ENCODE measurements around the gene TRA2A.
"Not testable (repeated sequence)": the region's sequence is repeated elsewhere in the genome, so short reads cannot be mapped to it uniquely, and the experiment has no call there.

The TRA2A gene

DNA sequence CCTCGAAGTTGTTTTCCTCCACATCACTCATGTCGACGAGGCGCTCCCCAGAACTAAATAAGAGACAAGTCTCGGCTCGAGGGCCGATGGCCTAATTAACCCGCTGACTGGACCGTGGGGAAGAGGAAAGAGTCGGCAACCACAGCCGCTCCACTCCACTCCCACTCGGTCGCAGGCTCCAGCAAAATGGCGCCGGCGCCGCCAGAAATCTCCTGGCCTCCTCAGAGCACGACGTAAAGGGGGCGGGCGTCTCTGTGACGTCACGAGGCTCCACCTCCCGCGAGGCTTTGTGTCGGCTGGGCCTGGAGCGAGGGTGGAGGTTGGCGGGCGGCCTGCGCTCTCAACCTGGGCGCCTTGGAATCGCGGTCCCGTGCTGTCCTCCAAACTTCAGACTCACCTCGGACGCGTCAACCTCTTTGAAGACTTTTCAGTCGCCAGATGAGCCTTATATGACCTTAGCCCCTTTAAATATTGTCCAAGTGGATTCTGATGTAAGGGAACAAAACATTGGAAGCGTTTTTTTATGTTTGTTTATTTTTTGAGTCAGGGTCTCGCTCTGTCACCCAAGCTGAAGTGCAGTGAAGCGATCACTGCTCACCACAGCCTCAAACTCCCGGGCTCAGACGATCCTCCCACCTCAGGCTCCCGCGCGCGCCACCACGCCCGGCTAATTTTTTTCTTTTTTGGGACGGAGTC is at the start of gene TRA2A:
TRA2A (minus strand) TSS at position 188 of the 696 bp plus-strand sequence; CDS start at position 31, 157 bp downstream.
- peak; percentile 89 to 92 for DNase-seq (ENCODE audit: extremely low read depth in 1 of 2, low read depth in 1 of 2)

DNA sequence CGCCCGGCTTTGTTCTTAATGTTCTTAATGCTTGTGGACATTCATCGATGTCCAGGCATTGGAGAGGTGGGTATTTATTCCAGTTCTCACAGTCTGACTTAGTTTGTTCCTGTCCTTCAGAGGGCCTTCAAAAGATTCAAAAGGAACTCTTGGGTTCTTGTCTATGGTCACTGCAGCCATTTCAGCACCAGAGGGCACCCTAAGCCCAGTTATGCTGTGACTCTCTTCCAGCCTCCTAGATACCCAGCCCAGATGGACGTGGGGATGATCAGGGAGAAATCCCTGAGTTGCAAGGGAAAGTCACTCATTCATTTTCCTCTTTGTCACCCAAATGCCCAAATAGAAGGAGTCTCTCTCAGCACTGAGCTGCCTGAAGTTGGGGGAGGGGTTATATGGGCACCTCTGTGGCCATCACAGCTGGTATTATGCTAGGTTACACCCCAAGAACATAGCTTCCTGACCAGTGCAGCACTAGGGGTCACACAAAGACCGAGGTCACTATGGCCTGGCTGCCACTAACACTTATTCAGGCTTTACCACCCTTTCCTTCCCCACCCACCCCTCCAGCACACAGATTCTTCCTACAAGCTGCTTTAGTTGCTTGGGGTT is 38.9 kb upstream of the TRA2A start:
- peak; percentile 26 to 34 for DNase-seq (ENCODE audit: extremely low read depth in 1 of 2, low read depth in 1 of 2)

DNA sequence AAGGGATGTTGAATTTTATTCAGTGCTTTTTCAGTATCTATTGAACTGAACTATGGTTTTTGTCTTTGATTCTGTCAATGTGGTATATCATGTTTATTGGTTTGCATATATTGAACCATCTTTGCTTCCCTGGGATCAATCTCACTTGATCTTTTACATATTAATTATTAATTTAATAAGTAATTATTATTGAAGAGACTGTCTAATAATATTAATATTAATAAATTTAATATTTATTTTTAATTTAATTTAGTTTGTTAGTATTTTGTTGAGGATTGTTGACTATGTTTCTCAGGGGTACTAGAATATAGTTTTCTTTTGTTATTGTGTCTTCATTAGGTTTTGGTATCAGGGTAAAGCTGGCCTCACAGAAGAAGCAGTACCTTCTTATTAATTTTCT is 26.5 kb upstream of the TRA2A start:
- no peak for DNase-seq (ENCODE audit: extremely low read depth in 1 of 2, low read depth in 1 of 2)

DNA sequence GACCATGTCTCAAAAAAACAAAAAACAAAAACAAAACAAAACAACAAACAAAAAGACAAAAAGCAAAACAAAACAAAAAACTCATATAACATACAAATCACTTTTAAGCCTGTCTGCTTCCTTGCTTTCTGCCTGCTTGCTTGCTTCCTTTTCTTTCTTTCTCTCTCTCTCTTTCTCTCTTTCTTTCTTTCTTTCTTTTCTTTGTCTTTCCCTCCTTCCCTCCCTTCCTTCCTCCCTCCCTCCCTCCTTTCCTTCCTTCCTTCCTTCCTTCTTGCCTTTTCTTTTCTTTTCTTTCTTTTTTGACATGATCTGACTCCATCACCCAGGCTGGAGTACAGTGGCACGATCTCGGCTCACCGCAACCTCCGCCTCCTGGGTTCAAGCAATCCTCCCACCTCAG is 15.9 kb upstream of the TRA2A start:
- DNase-seq (ENCODE audit: extremely low read depth in 1 of 2, low read depth in 1 of 2), result no peak

DNA sequence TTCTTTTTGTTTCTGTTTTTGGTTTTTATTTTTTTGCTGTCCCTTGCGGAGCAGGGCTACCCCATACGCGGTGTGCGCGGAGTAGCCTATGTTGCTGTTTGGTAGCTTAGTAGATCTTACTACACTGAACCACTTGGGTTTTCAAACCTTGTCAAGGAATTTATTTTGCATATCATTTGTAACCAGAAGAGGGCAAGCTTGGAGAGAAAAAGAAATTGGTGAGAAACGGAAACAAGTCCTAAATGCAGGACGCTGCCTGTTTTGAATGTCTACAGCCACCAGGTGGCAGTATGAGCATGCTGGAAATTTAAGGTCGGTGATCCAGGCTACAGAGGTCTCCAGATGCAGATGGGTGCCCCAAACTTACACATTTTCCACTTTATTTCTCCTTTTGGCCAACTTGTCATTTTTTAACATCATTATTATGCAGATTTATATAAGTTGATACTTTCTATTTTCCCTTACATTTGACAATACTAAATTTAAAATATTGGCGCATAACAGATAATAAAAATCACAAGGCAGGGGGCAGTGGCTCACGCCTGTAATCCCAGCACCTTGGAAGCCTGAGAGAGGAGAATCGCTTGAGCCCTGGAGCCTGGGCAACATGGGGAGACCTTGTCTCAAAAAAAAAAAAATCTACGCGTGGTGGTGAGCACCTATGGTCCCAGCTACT is 15.3 kb upstream of the TRA2A start:
- DNase-seq (ENCODE audit: extremely low read depth in 1 of 2, low read depth in 1 of 2), result peak; percentile 37 to 47

DNA sequence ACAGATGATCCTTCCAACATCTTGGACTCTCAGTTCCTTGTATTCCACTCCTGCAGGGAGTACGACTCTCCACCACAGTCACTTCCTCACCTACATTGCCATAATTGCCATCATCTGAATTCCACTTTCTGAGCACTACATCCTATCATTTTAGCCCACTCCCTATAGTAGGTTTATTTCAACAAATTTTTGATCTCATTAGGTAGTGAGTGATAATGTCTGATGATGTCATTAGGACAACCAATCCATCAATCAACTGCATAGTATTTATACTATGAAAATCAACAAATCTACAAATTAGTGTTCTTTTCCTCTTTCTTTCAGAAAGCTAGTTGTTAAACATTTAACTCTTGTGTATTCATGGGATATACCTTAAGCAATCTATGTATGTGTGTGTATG is 13.7 kb upstream of the TRA2A start:
- no peak for DNase-seq (ENCODE audit: extremely low read depth in 1 of 2, low read depth in 1 of 2)

DNA sequence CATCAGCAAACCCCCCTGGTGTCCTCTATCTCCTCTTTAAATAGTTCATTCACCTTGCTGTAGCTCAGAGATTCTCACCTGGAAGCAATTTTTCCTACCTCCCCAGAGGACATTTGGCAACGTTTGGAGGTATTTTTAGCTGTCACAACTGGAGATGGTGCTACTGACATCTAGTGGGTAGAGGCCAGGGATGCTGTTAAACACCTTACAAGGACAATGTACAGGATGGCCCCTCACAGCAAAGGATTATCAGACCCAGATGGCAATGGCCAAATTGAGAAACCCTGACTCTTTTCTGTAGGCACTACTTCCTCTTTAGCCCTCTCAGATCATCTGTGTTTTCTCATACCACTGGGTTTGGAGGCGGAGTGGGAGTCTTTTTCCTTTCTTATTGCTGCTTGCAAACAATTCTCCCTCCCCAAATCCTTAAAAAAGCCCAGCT is 13.2 kb upstream of the TRA2A start:
- DNase-seq (ENCODE audit: extremely low read depth in 1 of 2, low read depth in 1 of 2), result no peak

DNA sequence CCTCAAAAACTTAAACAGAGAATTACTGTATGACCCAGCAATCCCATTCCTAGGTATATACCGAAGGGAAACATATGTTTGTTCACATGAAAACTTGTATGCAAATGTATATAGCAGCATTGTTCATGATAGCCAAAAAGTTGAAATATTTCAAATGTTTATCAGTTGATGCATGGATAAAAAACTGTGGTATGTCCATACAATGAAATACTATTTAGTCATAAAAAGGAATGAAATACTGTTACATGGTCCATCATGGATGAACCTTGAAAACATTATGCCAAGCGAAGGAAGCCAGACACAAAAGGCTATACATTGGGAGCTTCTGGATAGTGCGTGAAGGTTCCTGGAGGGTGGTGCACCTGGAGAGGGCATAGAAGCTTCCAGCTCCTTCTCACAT is 11.0 kb upstream of the TRA2A start:
- DNase-seq (ENCODE audit: extremely low read depth in 1 of 2, low read depth in 1 of 2), result no peak

DNA sequence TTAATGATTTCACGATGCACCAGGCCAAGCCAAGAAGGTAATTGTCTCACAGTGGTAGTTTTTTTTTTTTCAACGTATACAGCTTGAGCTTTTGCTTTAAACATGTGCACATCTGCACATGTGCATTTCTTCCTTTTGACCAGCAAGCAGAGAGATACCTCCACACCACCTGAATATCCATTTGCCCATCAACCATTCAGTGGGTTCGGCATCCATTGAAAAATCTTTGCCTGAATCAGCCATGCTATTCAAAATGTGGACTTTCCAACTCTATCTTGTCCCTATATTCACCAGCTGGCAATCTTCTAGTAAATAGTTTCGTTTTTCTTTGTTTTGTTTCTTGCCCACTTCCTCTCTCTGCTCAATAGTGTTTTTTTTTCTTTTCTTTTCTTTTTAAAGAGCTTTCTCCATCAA is 7.7 kb upstream of the TRA2A start:
- DNase-seq (ENCODE audit: extremely low read depth in 1 of 2, low read depth in 1 of 2), result no peak

DNA sequence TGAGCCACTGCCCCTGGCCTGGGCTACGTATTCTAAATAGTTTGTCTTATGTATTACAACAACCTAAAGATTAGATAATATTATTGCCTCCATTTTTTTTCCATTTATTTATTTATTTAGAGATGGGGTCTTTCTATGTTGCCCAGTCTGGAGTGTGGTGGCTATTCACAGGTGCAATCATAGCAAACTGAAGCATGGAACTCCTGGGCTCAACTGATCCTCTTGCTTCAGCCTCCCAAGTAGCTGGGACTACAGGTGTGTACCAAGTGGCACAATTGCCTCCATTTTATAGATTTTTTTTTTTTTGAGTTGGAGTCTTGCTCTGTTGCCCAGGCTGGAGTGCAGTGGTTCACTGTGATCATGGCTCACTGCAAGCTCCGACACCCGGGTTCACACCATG is 6.5 kb upstream of the TRA2A start:
- no peak for DNase-seq (ENCODE audit: extremely low read depth in 1 of 2, low read depth in 1 of 2)

DNA sequence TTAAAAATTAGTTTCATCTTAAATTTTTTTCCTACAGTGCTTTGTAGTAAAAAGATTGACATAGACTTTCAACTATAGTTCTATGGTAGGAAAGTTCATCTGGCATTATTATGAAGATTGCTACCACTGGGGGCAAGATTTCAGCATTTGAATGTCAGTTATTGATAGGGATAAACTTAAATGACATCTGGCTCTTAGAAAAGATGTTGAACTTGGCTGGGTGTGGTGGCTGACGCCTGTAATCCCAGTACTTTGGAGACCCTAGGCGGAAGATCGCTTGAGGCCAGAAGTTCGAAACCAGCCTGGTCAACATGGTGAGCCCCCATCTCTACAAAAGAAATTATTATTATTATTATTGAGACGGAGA is 1.4 kb upstream of the TRA2A start:
- DNase-seq (ENCODE audit: extremely low read depth in 1 of 2, low read depth in 1 of 2), result no peak

DNA sequence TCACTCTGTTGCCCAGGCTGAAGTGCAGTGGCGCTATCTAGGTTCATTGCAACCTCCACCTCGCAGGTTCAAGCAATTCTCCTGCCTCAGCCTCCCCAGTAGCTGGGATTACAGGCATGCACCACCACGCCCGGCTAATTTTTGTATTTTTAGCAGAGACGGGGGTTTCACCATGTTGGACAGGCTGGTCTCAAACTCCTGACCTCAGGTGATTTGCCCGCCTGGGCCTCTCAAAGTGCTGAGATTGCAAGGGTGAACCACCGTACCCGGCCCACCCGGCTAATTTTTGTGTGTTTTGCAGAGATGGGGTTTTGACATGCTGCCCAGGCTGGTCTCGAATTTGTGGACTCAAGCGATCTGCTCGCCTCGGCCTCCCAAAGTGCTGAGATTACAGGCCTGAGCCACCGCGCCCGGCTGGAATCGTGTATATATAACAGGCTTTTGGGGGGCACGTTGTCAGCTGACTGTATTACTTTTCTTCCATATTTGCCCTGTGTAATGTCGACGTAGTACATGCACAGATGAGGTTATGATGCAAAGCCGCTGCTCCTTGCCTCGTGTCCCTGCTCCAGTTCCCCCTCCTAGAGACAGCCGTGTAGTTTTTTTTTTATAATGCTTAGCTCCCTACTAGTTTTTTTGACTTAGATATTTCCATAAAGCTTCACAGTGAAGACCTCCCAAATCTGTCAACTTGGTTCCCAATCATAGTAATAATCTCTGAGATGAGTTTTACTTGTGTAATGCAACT is 883 bp upstream of the TRA2A start:
- no peak for DNase-seq (ENCODE audit: extremely low read depth in 1 of 2, low read depth in 1 of 2)

DNA sequence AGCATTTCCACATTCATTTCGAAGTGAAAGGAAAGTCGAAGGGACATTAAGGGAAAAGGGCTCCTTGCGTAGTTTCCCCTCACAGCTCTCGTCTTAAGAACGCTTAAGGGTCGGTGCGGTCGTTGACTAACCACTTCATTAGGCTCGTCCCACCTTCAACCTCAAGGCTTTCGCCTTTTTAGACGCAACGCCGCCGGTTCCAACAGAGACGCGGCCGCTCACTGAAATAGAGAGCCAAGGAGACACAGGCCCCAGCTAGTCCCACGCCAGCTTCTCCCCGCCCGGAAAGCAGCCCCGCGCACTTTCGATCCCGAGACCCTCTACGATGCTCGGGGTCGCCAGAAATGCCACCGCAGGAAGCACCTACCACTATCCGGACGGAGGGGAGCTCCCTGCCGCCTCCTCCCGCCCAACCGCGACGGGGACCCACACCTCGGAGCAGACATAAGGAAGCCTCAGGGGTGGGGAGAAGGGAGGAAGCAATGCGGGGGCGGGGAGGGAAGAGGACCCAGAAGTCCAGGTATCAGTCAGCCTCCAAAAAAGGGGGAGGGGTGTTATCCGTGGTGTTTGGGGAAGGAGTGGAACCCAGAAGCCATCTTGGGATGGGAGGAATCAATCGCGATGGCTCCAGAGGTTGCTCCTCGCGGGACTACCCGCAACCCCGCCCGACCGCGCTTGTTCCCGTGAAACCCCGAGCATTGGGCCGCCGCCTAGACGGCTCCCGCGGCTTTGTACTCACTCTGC is 559 bp downstream of the TRA2A start:
- peak; percentile 38 to 39 for DNase-seq (ENCODE audit: extremely low read depth in 1 of 2, low read depth in 1 of 2)

DNA sequence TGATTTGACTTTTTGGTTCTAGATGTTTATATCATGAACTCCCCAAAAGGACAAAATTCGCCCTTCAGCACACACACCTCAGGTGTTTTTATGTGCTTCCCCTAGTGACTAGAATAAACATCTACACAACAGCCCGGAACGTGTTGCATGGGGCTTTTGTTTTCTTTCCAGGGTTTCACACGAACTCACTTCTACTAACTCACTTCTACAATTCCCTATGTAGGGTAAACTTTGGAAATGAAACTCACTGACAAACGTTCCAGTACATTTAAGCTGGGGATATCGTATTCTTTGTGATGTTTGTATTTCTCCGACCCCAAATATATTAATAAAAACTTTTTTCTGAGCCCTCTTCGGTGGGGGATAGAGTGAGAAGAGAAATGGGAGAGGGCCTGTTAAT is 1.4 kb downstream of the TRA2A start:
- no peak for DNase-seq (ENCODE audit: extremely low read depth in 1 of 2, low read depth in 1 of 2)

DNA sequence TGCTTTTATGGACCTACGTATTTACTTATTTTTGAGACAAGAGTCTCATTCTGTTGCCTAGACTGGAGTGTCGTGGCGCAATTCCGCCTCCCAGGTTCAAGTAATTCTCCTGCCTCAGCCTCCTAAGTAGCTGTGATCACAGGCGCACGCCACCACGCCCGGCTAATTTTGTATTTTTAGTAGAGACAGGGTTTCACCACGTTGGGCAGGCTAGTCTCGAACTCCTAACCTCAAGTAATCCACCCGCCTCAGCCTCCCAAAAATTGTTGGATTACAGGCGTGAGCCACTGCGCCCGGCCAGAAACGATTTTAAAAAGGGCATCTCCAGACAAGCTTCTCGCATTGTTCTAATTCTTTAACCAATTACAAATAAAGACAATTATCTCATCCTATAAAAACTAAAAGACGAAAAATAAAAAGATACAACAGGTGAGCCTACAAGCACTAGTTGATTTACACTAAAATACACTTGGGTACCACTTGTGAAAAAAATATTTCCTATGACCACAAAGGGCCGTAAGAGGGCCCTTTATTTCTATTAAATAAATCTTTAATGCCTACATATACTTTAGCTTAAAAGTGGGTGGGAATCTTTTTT is 2.4 kb downstream of the TRA2A start:
- no peak for DNase-seq (ENCODE audit: extremely low read depth in 1 of 2, low read depth in 1 of 2)

DNA sequence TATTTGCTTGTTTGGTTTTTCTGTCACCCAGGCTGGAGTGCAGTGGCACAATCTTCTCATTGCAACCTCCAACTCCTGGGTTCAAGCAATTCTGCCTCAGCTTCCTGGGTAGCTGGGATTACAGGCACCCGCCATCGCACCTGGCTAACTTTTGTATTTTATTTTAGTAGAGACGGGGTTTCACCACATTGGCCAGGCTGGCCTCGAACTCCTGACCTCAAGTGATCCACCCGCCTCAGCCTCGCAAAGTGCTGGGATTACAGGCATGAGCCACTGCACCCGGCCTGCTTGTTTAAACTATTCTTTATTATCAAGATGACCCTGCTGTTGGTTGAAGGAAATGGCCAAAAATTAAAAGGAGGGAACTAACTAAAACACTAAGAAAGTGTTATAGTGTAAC is 6.2 kb downstream of the TRA2A start:
- not testable (repeated sequence) for DNase-seq (ENCODE audit: extremely low read depth in 1 of 2, low read depth in 1 of 2)

DNA sequence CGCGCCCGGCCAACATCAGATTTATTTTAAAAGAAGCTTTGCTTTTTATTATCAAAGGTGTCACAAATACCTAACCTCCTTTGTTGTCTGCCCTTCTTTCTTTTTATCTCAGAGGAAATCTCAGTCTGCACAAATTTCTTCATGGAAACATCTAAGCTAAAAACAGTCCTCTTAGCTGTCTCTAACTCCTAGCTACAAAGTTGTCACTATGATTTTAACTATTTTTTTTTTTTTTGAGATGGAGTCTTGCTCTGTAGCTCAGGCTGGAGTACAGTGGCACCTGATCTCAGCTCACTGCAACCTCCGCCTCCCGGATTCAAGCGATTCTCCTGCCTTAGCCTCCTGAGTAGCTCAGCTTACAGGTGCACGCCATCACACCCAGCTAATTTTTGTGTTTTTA is 7.3 kb downstream of the TRA2A start:
- DNase-seq (ENCODE audit: extremely low read depth in 1 of 2, low read depth in 1 of 2), result no peak

DNA sequence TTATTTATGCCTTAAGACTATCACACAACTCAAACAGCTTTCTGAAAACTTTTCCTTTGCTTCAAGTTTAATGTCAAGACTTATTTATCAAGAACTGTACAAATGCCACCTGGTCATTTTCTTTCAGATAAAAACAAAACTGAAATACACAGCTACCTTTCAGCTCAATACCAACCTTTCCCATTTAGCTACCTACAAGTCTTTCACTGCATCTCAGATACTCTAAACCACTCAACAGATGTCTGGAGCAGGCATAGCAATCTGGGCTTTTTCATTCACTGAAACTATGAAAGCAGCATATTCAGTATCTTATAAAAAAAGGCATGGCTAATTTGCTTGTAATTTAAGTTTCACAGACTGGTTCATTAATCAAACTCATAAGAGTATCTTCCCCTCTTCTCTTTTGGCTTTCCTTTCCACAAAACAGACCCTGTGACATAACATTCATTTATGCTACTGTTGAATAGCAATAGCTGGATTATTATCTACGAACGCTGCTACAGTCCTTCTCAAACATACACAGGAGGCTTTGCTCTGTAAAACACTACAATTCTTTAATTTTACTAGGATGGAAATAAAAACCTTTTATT is 8.2 kb downstream of the TRA2A start:
- DNase-seq (ENCODE audit: extremely low read depth in 1 of 2, low read depth in 1 of 2), result no peak

DNA sequence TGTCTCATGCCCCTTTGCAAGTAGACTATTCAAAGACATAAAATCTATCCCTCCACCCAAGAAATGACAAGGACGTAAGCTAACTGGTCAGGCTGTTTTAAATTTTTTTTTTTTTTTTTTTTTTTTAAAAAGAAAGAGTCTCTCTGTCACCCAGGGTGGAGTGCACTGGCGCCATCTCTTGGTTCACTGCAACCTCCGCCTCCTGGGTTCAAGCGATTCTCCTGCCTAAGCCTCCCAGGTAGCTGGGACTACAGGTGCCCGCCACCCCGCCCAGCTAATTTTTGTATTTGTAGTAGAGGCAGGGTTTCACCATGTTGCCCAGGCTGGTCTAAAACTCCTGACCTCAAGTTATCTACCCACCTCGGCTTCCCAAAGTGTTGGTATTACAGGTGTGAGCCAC is 11.2 kb downstream of the TRA2A start:
- no peak for DNase-seq (ENCODE audit: extremely low read depth in 1 of 2, low read depth in 1 of 2)

DNA sequence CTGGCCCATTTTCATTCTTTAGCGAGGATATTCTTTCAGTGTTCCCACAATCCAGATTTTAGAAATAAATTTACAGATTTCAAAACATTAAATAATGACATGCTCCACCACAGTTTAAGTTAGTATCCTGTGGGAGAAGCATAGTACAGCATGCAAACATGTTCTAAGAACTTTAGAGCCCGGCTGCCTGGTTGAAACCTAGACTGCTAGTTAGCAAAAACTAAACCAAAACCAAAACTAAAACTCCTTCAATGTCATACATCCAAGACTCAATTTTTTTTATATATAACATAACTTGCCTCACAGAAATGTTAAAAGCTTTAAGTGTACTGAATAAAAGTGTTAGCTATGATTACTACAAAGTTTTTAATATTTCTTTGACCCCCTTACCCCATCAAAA is 17.0 kb downstream of the TRA2A start:
- DNase-seq (ENCODE audit: extremely low read depth in 1 of 2, low read depth in 1 of 2), result no peak
